C4-2B (cell line): Measurements from ENCODE around the gene TCEAL8.

Experiments used
- H3K27ac ChIP-seq: fragments of 450-650 bp; 2 replicates; pipeline ENCODE4 v1.5.1; 2017
- ZFX ChIP-seq: fragments of 450-650 bp; IDR thresholded peaks from 2 replicates; pipeline ENCODE4 v1.6.1; 2017
- TF ChIP-seq, protein P1 (sequence below): fragments of 450-650 bp; conservative IDR thresholded peaks from 2 replicates; pipeline ENCODE4 v1.5.1; 2017; ENCODE audit warnings: mild to moderate bottlenecking

The TCEAL8 gene

DNA sequence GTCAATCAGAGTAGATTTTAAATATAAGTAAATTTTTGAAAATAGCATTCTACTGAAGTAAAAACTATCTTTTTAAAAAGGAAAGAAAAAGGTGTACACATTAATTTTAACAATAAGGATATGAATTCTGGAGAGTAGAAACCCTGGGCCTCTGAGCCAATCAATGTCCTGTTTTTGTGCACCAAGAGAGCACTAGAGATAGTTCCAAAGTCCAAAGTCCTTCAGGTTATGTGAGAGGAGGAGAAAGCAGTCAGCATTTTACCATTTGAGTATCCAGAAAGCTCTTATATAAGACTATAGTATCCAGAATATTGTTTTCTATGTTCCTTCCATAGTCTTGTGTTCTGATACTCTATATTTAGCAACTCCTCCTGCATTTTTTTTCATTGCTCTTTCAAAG is 3.3 kb upstream of the TCEAL8 start:
- TF ChIP-seq, protein P1, sequence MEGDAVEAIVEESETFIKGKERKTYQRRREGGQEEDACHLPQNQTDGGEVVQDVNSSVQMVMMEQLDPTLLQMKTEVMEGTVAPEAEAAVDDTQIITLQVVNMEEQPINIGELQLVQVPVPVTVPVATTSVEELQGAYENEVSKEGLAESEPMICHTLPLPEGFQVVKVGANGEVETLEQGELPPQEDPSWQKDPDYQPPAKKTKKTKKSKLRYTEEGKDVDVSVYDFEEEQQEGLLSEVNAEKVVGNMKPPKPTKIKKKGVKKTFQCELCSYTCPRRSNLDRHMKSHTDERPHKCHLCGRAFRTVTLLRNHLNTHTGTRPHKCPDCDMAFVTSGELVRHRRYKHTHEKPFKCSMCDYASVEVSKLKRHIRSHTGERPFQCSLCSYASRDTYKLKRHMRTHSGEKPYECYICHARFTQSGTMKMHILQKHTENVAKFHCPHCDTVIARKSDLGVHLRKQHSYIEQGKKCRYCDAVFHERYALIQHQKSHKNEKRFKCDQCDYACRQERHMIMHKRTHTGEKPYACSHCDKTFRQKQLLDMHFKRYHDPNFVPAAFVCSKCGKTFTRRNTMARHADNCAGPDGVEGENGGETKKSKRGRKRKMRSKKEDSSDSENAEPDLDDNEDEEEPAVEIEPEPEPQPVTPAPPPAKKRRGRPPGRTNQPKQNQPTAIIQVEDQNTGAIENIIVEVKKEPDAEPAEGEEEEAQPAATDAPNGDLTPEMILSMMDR = no peak
- no peak for TF ChIP-seq ZFX
- no peak overlapping the region for H3K27ac ChIP-seq

DNA sequence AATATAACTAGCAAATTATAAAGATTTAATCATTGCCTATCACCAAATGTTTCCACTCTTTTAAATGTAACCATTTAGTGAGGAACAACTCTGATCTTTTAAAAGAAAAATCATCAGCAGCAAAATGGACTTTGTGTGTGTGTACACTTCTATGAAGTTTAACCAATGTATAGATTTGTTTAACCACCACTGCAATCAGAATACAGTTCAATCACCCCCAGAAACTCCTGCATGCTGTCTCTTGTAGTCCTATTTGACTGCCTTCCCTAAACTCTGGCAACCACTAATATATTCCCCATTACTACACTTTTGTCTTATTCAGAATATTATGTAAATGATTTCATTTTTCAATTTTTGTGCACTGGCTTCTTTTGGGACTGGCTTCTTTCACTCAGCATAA is 1.7 kb upstream of the TCEAL8 start:
- no peak overlapping the region for H3K27ac ChIP-seq
- TF ChIP-seq, protein P1 = no peak
- TF ChIP-seq ZFX = no peak

DNA sequence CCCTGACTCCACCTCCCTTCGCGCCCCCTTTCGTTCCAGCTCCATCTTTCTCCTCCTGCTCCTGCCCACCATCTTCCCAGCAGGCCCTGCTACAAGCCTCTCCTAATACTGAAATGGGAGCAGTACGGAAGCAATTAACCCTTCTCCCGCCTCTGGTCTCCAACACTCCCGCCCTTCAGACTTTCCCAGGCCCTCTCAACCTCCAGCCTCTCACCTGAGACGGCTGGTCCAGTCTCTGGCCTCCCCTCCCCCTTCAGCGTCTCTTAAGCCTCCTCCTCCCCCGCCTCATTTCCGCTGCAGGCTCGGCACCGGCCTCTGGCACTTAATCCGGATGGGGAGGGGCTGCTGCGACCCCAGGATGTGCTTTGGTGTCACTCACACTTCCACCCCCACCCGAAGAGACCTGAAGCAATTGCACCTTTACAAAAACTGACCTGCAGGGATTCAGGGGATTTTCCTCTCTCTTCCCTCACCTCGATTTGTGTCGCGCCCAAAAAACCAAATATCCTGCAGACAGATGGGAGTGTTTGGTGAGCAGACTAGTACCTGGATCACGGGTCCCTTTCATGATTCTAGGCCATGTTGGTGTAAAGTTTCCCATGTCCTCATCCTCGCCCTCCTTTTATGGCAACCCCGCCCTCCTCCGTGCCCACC is 657 bp downstream of the TCEAL8 start:
- H3K27ac ChIP-seq = peak overlapping the region; percentile 82
- no peak for TF ChIP-seq ZFX
- TF ChIP-seq, protein P1 = no peak

DNA sequence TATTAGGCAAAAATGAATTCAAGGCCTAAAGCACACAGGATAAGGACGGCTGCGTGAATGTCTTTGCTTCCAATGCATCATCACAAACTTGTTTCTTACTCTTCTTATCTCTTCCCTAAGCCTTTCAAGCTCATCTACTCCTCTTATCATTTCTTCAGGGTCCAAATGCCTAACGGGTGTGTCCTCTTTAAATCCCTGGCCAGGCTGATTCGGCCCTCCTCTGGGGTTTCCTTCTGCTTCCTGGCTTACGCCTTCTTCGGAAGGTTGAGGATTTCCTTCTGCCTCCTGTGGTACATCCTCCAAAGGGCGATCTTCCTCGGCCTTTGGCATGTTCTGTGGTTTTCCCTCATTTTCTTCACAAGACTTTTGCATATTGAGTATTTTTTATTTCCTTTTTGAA is 1.3 kb downstream of the TCEAL8 start:
- H3K27ac ChIP-seq = peak overlapping the region; percentile 82; the same call in 1 of the 2 replicates

DNA sequence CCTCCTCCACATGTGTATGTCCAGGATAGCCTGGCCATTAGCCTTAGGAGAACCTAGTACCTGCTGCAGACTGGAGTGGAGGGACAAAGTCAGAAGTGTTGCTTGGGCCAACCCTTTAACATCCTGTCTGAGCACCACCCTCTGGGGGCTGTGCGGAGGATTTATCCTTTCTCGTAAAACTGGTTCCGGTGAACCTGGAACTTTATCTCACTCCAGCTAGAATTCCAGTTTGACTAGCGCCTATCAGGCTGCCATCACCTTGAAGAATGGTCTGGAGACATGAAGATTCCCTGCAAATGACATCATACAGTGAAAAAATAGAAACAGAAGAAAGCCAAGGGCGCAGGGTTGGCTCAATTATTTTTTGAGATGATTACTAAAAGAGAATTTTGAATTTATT is 4.0 kb downstream of the TCEAL8 start:
- no peak for TF ChIP-seq ZFX
- TF ChIP-seq, protein P1 = no peak
- no peak overlapping the region for H3K27ac ChIP-seq

More for the DNA sequence above, 1.3 kb downstream of the TCEAL8 start:
- TF ChIP-seq ZFX = no peak
- TF ChIP-seq, protein P1 = no peak

DNA sequence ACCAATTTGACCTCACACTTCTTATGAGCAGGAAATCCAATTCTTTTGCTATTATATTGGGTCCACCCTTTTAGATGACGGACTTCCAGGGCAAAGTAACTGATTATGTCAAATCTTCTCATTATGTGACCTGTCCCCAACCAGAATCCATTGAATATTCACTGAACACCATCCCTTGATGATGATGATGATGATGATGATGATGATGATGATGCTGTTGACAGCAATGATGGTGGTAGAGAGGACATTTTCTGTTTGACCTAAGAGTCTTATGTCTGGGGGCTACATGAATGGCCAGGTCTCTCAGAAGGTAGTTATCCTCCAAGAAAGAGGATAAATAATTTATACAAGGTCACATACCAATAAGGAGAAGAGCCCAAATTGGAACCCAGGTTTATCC is 5.2 kb downstream of the TCEAL8 start:
- TF ChIP-seq ZFX = no peak
- TF ChIP-seq, protein P1 = no peak
- no peak overlapping the region for H3K27ac ChIP-seq

DNA sequence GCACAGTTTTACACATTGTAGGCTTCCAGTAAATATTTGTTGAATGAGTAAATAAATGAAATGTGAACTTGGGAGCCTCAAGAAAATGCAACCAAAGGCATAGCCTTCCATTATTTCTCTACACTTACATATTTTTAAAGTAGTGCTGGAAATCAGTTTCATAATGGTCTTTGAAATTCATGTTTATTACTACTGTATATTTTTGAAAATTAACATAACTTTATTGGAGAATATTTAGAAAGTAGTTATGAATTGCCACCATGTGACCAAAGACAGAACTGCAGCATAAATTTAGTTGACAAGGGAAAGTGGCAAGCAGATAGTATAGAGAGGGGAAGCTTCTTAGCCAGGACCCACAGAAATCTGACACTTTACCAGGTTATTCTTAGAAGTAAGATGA is 6.4 kb downstream of the TCEAL8 start:
- TF ChIP-seq ZFX = no peak
- TF ChIP-seq, protein P1 = peak; percentile 58
- no peak overlapping the region for H3K27ac ChIP-seq
